ENCODE measurements around the gene PAX4. TPM values are rescaled to one million over a fixed set of nuclear protein-coding genes. Genes with fewer than 3 reads are reported as not detected.

The PAX4 gene
- total and polyA plus RNA-seq, 9 of the 15 experiments (the other 6 are each of a cell fraction or from before 2014, with no cell fraction given): not detected

GRCh38 chr7:127585044-127585953, 32.6 kb downstream of the PAX4 start, which contains the start of gene GCC1 (continued):
- TF ChIP-seq ZHX1 (conservative IDR thresholded peaks at IDR 0.05; ENCODE audit: low read length) (no peak), LCOR (CRISPR knock-in tag; IDR thresholded peaks at IDR 0.05) (no peak; the same call in 1 of the 2 replicates), EZH2 (IDR thresholded peaks at IDR 0.05; ENCODE audit: borderline replicate concordance, low read depth, low read length) (no peak), TARDBP (IDR thresholded peaks at IDR 0.05) (peak; percentile 70; the same call in 1 of the 2 replicates), TSC22D4 (tag; IDR thresholded peaks at IDR 0.05) (no peak), SIN3B (IDR thresholded peaks at IDR 0.05; ENCODE audit: low read depth) (peak; percentile 95), TRIM25 (IDR thresholded peaks at IDR 0.05; ENCODE audit: borderline replicate concordance) (no peak), U2AF1 (optimal IDR thresholded peaks at IDR 0.05; ENCODE audit: low read depth, low read length) (no peak), CBX3 (IDR thresholded peaks at IDR 0.05; ENCODE audit: borderline replicate concordance in 1 of 2, low read length in 2 of 2) (peak in 1 of 2 experiments; percentile 97; a peak in 2 of 3 replicates), VEZF1 (CRISPR knock-in tag; IDR thresholded peaks at IDR 0.05) (peak; percentile 64), HNRNPUL1 (IDR thresholded peaks at IDR 0.05; ENCODE audit: low read length) (no peak), TCF3 (CRISPR knock-in tag; IDR thresholded peaks at IDR 0.05) (no peak), RNF2 (IDR thresholded peaks at IDR 0.05) (peak; percentile 58), HNRNPLL (IDR thresholded peaks at IDR 0.05; ENCODE audit: low read depth, low read length, poor library complexity, severe bottlenecking) (peak; percentile 88), ATF7 (IDR thresholded peaks at IDR 0.05) (peak; percentile 98), EHMT2 (IDR thresholded peaks at IDR 0.05) (no peak), PREB (CRISPR knock-in tag; IDR thresholded peaks at IDR 0.05) (0 out of 2 replicates have a peak, but pooled peaks have one; percentile 69), SP2 (IDR thresholded peaks at IDR 0.05; ENCODE audit: extremely low read depth, low read depth, low read length, poor library complexity, severe bottlenecking) (no peak)

All from K562 (cell line).